ENCODE results near the gene MARCHF4.

- TF ChIP-seq CTCF (IDR thresholded peaks at IDR 0.05 in 2 of 3, conservative IDR thresholded peaks at IDR 0.05 in 1 of 3; ENCODE audit: insufficient read depth in 2 of 3, low read depth in 1 of 3, low read length in 3 of 3) (no peak), EZH2 (IDR thresholded peaks at IDR 0.05; ENCODE audit: borderline replicate concordance, low read depth, low read length) (no peak), POLR2A (conservative IDR thresholded peaks at IDR 0.05) (no peak), XRCC4 (IDR thresholded peaks at IDR 0.05; ENCODE audit: extremely low read depth, insufficient read depth, insufficient read length) (no peak), RBBP5 (IDR thresholded peaks at IDR 0.05; ENCODE audit: borderline replicate concordance, insufficient read depth, low read length, poor library complexity, severe bottlenecking) (no peak), ZBTB34 (CRISPR knock-in tag; IDR thresholded peaks at IDR 0.05) (no peak)
Measured at GRCh38 chr2:216362730-216363129, 9.6 kb downstream of the MARCHF4 start.

Measured in K562 (cell line).